ENCODE results near the gene RAD17. TPM values are rescaled to one million over a fixed set of nuclear protein-coding genes. Genes with fewer than 3 reads are reported as not detected.
A peak's percentile ranks its signal among the peaks of the same experiment; 100 is the strongest.

The RAD17 gene
- polyA plus RNA-seq, 1 donor (not counting 4 experiments of a cell fraction or from before 2014, with no cell fraction given), result 23.0 TPM

GRCh38 chr5:69416180-69416579 is 46.6 kb downstream of the RAD17 start:
- no peaks in the 10 kb centered on the region for H4K20me1 ChIP-seq (ENCODE audit: control insufficient read depth, extremely low read depth, insufficient read depth, low read length)
- peaks cover 11% of the 10 kb centered on the region for H3K4me1 ChIP-seq (ENCODE audit: control insufficient read depth, extremely low read depth, insufficient read depth, low read length)
- FAIRE-seq (no peak), DNase-seq (ENCODE audit: low read depth, low spot score) (no peak)
- peak overlapping the region; percentile 91 for H3K27ac ChIP-seq (ENCODE audit: control insufficient read depth, insufficient read depth, low read length)
- no peak for TF ChIP-seq EZH2 (IDR thresholded peaks at IDR 0.05; ENCODE audit: low read length)
- TF ChIP-seq CTCF (optimal IDR thresholded peaks at IDR 0.05 in 1 of 3, IDR thresholded peaks at IDR 0.05 in 1 of 3, conservative IDR thresholded peaks at IDR 0.05 in 1 of 3; ENCODE audit: extremely low read depth in 1 of 3, insufficient read depth in 2 of 3, low read length in 3 of 3), result no peak
- dilution Hi-C loops (cut with MboI; ENCODE audit: extremely low pct_ligation_motif_present, low sequenced_read_pairs), result no loop called here
- peak overlapping the region; percentile 95 for H3K9ac ChIP-seq (ENCODE audit: control insufficient read depth, extremely low read depth, insufficient read depth, low read length)
- peak overlapping the region; percentile 90 for H3K4me2 ChIP-seq (ENCODE audit: control insufficient read depth, extremely low read depth, insufficient read depth, low read depth, low read length)
- peak overlapping the region; percentile 41 for H2AFZ ChIP-seq (ENCODE audit: control insufficient read depth, low read length)
- H3K9me1 ChIP-seq (ENCODE audit: control insufficient read depth, extremely low read depth, insufficient read depth, low read length), result no peaks in the 10 kb centered on the region
- peaks cover 30% of the 10 kb centered on the region for H3K79me2 ChIP-seq (ENCODE audit: control insufficient read depth, insufficient read depth, low read length)
- no peaks in the 10 kb centered on the region for H3K27me3 ChIP-seq (ENCODE audit: control insufficient read depth, extremely low read depth, insufficient read depth, low read length)
- peak overlapping the region; percentile 66 to 86 (median 76) for H3K4me3 ChIP-seq (ENCODE audit: control insufficient read depth in 2 of 3, extremely low read depth in 1 of 3, insufficient read depth in 2 of 3, low read depth in 1 of 3, low read length in 3 of 3)
- H3K36me3 ChIP-seq (ENCODE audit: control insufficient read depth in 2 of 2, extremely low read depth in 1 of 2, insufficient read depth in 2 of 2, low read length in 2 of 2), result peaks cover 2 to 8% of the 10 kb centered on the region in 2 experiments
- no peaks in the 10 kb centered on the region for H3K9me3 ChIP-seq (ENCODE audit: control insufficient read depth, low read depth, low read length)

GRCh38 chr5:69416699-69417098 is 47.1 kb downstream of the RAD17 start:
- no peak for TF ChIP-seq EZH2 (IDR thresholded peaks at IDR 0.05; ENCODE audit: low read length)
- TF ChIP-seq CTCF (optimal IDR thresholded peaks at IDR 0.05 in 1 of 3, IDR thresholded peaks at IDR 0.05 in 1 of 3, conservative IDR thresholded peaks at IDR 0.05 in 1 of 3; ENCODE audit: extremely low read depth in 1 of 3, insufficient read depth in 2 of 3, low read length in 3 of 3), result no peak
- no peaks in the 10 kb centered on the region for H3K27me3 ChIP-seq (ENCODE audit: control insufficient read depth, extremely low read depth, insufficient read depth, low read length)
- H3K9me1 ChIP-seq (ENCODE audit: control insufficient read depth, extremely low read depth, insufficient read depth, low read length), result no peaks in the 10 kb centered on the region
- H2AFZ ChIP-seq (ENCODE audit: control insufficient read depth, low read length), result no peak overlapping the region
- H3K27ac ChIP-seq (ENCODE audit: control insufficient read depth, insufficient read depth, low read length), result peak overlapping the region; percentile 10
- dilution Hi-C loops (cut with MboI; ENCODE audit: extremely low pct_ligation_motif_present, low sequenced_read_pairs), result no loop called here
- peaks cover 30% of the 10 kb centered on the region for H3K79me2 ChIP-seq (ENCODE audit: control insufficient read depth, insufficient read depth, low read length)
- H3K4me2 ChIP-seq (ENCODE audit: control insufficient read depth, extremely low read depth, insufficient read depth, low read depth, low read length), result peak overlapping the region; percentile 90
- no peak overlapping the region for H3K9ac ChIP-seq (ENCODE audit: control insufficient read depth, extremely low read depth, insufficient read depth, low read length)
- peaks cover 11% of the 10 kb centered on the region for H3K4me1 ChIP-seq (ENCODE audit: control insufficient read depth, extremely low read depth, insufficient read depth, low read length)
- no peaks in the 10 kb centered on the region for H3K9me3 ChIP-seq (ENCODE audit: control insufficient read depth, low read depth, low read length)
- H3K4me3 ChIP-seq (ENCODE audit: control insufficient read depth in 2 of 3, extremely low read depth in 1 of 3, insufficient read depth in 2 of 3, low read depth in 1 of 3, low read length in 3 of 3), result peak overlapping the region; percentile 2 to 86 (median 76)
- FAIRE-seq (peak; percentile 77), DNase-seq (ENCODE audit: low read depth, low spot score) (no peak)
- H3K36me3 ChIP-seq (ENCODE audit: control insufficient read depth in 2 of 2, extremely low read depth in 1 of 2, insufficient read depth in 2 of 2, low read length in 2 of 2), result peaks cover 2 to 8% of the 10 kb centered on the region in 2 experiments
- no peaks in the 10 kb centered on the region for H4K20me1 ChIP-seq (ENCODE audit: control insufficient read depth, extremely low read depth, insufficient read depth, low read length)

Measured in keratinocyte (primary cell).